ENCODE measurements around the gene SGMS1. TPM values are rescaled to one million over a fixed set of nuclear protein-coding genes. Genes with fewer than 3 reads are reported as not detected.

Gene SGMS1
- total RNA-seq, 2 experiments from 2014 or later, result 9.8 to 11.3 TPM

DNA sequence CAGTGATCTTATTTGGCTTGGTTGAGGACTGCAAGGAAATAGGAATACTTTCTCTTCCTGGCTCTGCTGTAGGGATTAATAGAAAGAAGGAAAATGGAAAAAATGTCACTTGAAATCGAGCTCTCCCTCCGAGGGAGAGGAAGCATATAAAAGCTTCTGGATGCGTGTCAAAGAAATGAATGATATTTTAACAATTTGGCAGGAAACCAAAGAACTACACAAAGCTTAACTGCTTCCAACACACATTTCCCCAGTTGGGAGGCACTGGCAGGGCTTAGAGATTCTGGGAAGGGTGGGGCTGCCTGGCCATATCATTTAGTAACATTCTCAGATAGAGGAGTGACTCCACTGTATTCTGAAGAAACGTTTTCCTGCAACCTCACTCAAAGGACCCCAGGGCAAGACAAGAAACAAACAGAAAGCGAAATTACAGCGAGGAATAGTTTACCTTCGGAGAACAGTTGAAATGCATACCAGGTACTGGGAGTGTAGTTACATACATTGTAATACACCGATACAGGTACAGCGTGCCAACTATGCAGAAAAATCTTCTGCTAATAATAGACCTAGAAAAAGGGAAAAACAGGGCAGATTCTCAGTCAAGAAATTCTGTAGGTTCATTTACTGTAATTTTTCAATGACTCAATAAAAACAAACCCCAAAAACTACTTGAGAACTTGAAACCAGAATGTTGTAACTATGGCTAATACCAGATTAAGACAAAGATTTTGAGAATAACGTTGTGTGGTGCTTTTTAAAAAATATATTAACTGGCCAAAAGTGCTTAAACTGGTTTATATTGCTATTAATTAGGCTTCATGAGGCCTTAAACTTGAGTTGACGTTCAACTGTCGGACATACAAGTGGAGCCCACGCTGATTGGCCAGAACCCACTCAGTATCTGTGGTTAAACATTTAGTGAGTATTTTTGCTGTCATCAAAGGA, 296.7 kb downstream of the SGMS1 start:
- no peaks in the 10 kb centered on the region for H3K9me3 Mint-ChIP-seq
- no peak overlapping the region for H3K27ac Mint-ChIP-seq
- H3K4me1 Mint-ChIP-seq, result peaks cover 2% of the 10 kb centered on the region
- no peak overlapping the region for H3K4me3 Mint-ChIP-seq
- no peak for DNase-seq
- no peaks in the 10 kb centered on the region for H3K27me3 Mint-ChIP-seq
- peaks cover 19% of the 10 kb centered on the region for H3K36me3 Mint-ChIP-seq

DNA sequence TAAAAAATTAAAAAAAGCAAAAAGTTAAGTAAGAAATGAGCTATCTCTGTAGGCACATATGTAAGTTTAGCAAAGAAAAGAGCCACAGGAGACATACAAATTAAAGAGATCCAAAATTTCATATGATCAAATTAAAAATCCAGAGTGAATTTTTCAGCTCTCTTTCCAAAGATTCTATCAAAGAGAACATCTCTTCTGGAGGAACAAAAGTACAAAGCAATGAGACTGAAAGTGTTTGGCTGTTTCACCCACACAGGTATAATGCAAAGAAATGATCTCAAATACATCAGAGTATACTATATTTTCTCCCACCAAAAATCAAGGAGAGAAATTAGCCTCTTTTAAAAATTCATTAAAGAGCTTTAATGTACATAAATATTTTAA, 297.6 kb downstream of the SGMS1 start:
- no peak overlapping the region for H3K27ac Mint-ChIP-seq

DNA sequence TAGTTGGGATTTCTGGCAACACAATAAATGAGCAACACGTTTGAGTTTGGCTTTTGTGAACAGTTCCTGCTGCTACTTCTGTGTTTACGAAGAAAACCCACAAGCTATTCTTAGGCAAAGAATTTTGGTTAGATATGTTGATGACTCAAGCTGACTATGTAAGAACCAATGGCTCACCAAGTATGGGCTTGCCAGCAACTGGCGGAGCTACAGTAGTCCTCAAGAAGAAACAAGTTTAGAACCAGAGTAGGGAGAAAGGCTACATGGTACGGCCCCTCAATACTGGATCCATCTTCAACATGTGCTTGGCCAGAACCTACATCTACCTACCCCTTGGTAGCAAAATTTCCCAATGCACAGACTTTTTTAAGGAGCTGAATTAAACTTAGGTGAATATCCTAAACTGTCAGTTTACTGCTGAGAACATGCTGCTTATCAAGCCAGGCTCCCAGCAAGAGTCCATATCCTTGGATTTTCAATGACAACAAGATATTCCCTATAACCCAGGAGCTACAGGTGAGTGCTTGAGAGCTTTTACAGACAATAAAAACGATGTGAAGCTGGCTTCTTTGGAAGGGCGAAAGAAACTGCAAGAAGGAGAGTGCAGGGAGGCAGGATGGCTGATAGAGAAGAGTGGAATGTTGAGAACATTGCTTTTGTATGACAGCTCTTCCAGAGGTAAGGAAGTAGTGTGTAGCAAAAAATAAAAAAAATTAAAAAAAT, 298.1 kb downstream of the SGMS1 start:
- H3K36me3 Mint-ChIP-seq, result peaks cover 22% of the 10 kb centered on the region
- peaks cover 2% of the 10 kb centered on the region for H3K4me1 Mint-ChIP-seq
- no peak for DNase-seq
- no peaks in the 10 kb centered on the region for H3K9me3 Mint-ChIP-seq
- H3K27ac Mint-ChIP-seq, result no peak overlapping the region
- H3K27me3 Mint-ChIP-seq, result no peaks in the 10 kb centered on the region
- H3K4me3 Mint-ChIP-seq, result no peak overlapping the region

More for the DNA sequence above, 297.6 kb downstream of the SGMS1 start:
- Mint-ChIP-seq H3K9me3 (no peaks in the 10 kb centered on the region), H3K27me3 (no peaks in the 10 kb centered on the region), H3K4me3 (no peak overlapping the region), H3K36me3 (peaks cover 22% of the 10 kb centered on the region), H3K4me1 (peaks cover 2% of the 10 kb centered on the region)
- DNase-seq, result no peak

DNA sequence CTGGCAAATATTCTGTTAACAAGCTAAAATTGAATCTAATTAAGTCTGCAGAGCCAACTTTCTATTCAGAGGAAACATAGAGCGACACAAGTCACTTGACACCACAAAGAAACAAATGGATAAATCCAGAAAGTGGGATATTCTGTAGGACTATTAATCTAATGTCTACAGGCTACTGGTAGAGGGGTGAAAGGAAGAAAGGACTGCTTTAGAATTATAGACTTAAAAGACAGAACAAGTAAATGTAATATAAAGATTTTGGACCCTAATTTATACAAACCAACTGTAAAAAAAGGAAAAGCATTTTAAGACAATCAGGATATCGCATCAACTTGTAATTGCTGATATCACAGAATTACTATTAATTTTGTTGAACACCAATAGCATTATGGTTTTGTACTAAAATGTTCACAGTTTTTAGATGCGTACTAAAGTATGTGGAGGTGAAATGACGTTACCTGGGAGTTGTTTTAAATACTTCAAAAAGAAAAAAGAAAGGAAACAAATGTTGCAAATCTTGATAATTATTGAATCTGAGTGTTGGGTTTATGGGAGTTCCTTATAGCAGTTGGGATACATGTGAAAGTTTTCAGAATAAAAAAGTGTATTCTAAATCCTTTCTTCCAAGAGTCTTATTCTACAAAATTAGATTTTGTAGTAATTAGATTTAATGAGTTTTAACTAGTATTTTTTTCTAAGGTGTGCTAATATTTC, 298.9 kb downstream of the SGMS1 start:
- Mint-ChIP-seq H3K4me1 (peaks cover 2% of the 10 kb centered on the region), H3K36me3 (peaks cover 24% of the 10 kb centered on the region), H3K27ac (no peak overlapping the region), H3K4me3 (no peak overlapping the region), H3K9me3 (no peaks in the 10 kb centered on the region), H3K27me3 (no peaks in the 10 kb centered on the region)
- no peak for DNase-seq

DNA sequence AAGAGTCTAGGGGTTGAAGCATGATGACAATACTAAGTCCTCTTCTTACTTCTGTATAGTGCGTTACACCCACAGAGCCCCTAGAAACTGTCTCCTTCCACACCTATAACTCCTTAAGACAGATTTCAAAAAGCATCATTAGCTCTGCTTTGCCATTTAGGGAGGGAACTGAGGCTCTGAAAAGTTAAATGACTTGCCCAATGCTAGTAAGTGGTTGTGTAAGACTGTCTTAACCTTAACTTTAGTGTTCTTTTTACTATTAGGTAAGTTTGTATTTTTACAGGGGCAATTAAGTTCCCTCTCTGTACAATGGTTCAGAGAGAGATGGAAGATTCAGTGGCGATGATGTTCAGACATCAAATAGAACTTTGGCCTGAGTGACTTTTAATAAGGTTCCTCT, 299.7 kb downstream of the SGMS1 start:
- Mint-ChIP-seq H3K27me3 (no peaks in the 10 kb centered on the region), H3K4me1 (no peaks in the 10 kb centered on the region), H3K36me3 (peaks cover 25% of the 10 kb centered on the region), H3K4me3 (no peak overlapping the region), H3K27ac (no peak overlapping the region), H3K9me3 (no peaks in the 10 kb centered on the region)
- DNase-seq, result no peak

DNA sequence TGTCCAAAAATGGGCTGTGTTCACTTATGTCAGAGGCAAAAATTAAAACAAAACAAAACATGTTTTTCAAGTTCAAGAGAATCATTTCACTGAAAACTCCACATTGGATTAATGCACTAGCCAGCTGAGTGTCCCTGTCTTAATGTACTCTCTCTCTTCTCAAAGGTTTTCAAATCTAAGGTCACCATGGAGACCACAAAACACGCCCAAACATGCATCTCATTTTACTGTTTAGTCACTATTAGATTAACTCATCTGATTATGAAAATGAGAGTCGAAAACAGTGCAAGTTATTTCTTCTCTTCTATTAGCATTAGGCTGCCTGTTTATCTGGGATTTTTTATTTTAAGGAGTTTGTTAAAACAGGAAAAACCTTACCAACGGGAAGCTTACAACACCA, 301.7 kb downstream of the SGMS1 start:
- peaks cover 23% of the 10 kb centered on the region for H3K36me3 Mint-ChIP-seq

DNA sequence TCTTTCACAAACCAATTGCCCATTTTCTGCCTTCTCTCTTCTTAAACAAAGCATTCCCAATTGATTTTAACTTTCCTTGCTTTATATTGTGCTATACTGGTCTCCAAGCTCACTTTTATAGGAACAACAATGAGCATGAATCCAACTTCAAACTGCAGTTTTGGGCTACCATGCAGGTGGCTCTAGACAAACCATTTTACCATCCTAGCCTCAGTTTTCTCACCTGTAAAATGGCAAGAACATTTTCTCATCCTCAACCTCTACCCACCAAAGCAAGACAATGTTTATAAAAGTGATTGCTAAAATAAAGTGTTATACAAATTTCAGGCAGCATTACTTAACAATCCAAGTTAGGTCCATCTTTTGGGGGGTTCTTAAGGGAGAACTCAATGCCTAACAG, 305.6 kb downstream of the SGMS1 start:
- peaks cover 3% of the 10 kb centered on the region for H3K4me1 Mint-ChIP-seq

More for the DNA sequence above, 301.7 kb downstream of the SGMS1 start:
- no peak overlapping the region for H3K4me3 Mint-ChIP-seq
- no peak overlapping the region for H3K27ac Mint-ChIP-seq
- no peak for DNase-seq
- H3K27me3 Mint-ChIP-seq, result no peaks in the 10 kb centered on the region
- H3K9me3 Mint-ChIP-seq, result no peaks in the 10 kb centered on the region
- H3K4me1 Mint-ChIP-seq, result no peaks in the 10 kb centered on the region

DNA sequence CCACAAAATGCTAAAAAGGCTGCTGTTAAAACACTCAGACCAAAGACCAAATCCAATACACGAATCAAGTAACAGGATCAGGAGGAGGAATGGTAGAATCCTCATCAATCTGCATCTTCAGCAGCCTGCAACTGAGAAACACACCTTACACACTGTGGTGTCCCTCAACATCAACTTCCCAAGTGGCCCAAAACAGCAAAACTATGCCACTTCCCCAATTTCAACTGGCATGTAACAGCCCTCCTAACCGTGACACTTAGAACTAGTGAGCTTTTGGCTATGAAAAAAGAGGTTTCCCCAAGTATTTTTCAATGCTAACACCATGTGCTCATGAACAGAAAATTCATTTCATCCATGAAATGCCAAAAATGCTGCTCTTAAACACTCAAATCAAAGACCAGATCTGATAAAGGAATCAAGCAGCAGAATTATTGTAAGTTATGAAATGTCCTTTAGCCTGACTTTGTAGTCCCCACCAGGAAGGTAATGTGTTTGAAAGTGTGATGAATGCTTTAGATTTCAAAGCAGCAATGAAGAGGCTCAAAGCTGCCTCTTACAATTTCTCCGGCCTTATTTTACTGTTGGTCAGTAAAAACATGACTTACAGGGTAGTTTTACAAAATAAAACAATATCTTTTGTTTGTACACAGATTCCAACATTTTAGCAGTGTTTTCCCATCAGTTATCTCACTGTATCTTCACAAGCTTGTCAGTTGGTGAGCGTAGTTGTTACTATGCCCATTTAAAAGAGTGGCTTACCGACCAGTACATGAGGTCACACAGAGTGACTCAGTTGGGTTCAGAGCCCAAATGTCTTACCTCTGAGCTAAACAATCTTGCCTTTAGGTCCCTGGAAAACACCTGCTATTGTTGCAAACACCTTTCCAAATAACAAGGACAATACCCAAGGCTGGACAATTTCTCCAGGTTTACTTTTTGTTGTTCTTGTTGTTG, 306.8 kb downstream of the SGMS1 start:
- peaks cover 26% of the 10 kb centered on the region for H3K36me3 Mint-ChIP-seq
- no peaks in the 10 kb centered on the region for H3K27me3 Mint-ChIP-seq
- no peak overlapping the region for H3K4me3 Mint-ChIP-seq
- no peaks in the 10 kb centered on the region for H3K9me3 Mint-ChIP-seq
- no peak overlapping the region for H3K27ac Mint-ChIP-seq
- peaks cover 3% of the 10 kb centered on the region for H3K4me1 Mint-ChIP-seq
- DNase-seq, result no peak

More for the DNA sequence above, 305.6 kb downstream of the SGMS1 start:
- Mint-ChIP-seq H3K27ac (peak overlapping the region; percentile 26), H3K9me3 (no peaks in the 10 kb centered on the region), H3K27me3 (no peaks in the 10 kb centered on the region), H3K36me3 (peaks cover 20% of the 10 kb centered on the region), H3K4me3 (no peak overlapping the region)
- DNase-seq, result no peak

DNA sequence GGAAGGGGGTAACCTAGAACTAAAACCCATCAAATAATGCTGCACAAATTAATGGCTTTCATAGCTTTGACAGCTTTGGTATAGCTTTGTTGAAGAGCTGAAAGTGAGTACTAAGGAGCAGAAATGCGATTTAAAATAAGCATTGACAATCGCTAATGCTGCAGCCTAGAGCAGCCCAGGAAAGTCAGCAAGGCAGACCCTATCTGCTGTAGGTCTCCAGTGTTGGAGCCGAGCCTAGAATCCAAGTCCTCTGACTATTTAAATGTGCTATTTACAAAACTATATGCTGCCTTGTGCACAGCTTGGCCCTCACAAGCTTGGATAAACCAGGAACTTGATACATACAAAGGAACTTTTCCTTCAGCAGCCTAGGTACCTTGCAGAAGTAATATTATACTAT, 307.6 kb downstream of the SGMS1 start:
- Mint-ChIP-seq H3K4me1 (peaks cover 3% of the 10 kb centered on the region), H3K4me3 (no peak overlapping the region), H3K27ac (no peak overlapping the region), H3K27me3 (no peaks in the 10 kb centered on the region), H3K9me3 (no peaks in the 10 kb centered on the region), H3K36me3 (peaks cover 24% of the 10 kb centered on the region)
- no peak for DNase-seq

DNA sequence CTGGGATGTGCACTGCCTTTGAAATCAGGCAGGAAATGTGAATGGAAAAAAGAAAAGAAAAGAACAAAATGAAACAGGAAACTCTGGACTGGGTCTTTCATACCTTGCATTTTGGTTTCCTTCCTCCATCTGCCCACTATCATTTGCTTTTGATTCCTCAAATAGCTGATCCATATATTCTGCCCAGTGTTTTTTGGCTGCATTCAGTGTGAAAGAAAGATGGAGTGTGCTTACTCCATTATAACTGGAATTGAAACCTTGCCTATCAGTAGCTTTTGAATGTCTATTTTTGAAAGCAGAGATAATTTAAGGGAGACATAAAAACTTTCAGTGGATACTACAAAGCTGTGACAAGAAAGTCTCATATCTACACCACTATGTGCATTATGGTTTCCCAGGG, 308.3 kb downstream of the SGMS1 start:
- Mint-ChIP-seq H3K4me1 (peaks cover 3% of the 10 kb centered on the region), H3K27ac (no peak overlapping the region)
- no peak for DNase-seq

DNA sequence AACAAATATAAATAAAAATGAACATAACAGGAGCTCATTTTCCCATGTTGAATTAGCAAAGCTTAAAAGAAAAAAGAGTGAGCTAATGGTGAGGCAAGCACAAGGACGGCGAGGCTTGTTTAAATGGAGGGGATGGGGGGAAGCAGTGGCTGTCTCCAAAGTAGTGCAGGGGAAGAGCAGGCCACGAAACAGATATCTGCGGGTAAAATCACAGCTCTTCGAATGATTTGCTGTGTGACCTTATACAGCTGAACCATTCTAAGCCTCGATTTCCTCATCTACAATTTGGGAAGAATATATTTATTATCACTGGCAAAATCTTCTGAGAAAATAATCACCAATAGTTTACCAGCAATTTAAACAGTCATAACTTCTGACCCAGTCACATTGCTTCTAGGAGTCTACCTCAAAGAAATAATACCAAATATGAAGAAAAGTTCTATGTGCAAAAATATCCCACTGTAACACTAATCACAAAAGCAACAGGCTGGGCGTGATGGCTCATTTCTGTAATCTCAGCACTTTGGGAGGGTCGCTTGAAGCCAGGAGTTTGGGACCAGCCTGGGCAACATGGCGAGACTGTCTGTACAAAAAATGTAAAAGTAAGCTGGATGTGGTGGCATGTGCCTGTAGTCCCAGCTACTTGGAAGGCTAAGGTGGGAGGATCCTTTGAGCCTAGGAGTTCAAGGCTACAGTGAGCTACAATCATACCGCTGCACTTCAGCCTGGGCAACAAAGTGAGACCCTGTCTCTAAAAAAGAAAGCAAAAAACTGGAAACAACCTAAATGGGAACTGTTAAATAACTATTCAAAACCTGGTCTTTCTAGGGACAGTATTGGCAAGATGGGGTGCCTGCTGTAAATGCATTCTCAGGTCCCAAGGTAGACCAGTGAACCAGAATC, 309.3 kb downstream of the SGMS1 start:
- H3K36me3 Mint-ChIP-seq, result peaks cover 31% of the 10 kb centered on the region
- H3K27me3 Mint-ChIP-seq, result no peaks in the 10 kb centered on the region
- H3K4me1 Mint-ChIP-seq, result peaks cover 3% of the 10 kb centered on the region
- H3K27ac Mint-ChIP-seq, result peak overlapping the region; percentile 9
- DNase-seq, result no peak
- no peak overlapping the region for H3K4me3 Mint-ChIP-seq
- H3K9me3 Mint-ChIP-seq, result no peaks in the 10 kb centered on the region

More for the DNA sequence above, 308.3 kb downstream of the SGMS1 start:
- H3K27me3 Mint-ChIP-seq, result no peaks in the 10 kb centered on the region
- H3K4me3 Mint-ChIP-seq, result no peak overlapping the region
- peaks cover 29% of the 10 kb centered on the region for H3K36me3 Mint-ChIP-seq
- no peaks in the 10 kb centered on the region for H3K9me3 Mint-ChIP-seq

DNA sequence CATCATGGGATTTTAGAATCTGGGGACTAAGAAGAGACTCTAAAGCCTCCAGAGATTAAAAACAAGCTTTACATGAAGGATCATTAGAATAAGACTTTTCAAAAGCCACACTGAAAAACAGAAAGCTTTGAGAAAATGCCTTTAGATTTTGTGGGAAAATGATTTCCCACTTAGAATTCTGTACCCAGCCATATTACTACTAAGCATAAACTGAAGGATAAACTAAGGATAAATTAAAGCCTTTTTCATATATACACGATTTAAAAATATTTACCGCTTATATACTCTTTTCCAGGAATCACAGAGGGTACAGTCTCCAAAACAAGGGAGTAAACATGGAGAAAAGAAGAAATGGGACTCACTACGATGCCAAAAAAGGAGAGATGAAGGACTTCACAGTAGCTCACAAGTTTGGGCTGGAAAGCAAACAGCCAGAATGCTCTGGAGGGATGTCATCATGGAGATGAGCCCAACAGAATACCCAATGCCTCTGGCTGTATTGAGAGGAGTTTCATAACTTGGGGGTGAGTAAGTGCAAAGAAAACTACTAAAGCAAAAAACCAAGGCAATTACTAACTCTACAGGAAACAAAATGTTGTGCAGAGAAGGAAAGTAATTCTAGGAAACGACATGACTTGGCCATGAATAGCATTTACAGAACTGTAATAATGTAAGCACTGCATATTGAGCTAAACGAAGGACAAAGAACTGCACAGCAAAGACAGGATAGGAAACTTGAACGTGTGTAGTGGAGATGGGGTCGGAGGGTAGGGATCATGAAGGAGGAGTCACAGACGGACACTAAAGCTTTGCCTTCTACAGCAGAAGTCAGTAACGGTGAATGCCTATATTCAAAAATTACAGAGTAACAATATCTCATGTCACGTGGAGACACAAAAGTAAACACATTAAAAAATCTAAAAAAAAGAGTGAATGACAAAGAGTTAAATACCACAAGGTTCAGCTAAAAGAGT, 311.0 kb downstream of the SGMS1 start:
- Mint-ChIP-seq H3K4me3 (no peak overlapping the region), H3K4me1 (peaks cover 3% of the 10 kb centered on the region), H3K27me3 (no peaks in the 10 kb centered on the region), H3K36me3 (peaks cover 31% of the 10 kb centered on the region), H3K9me3 (no peaks in the 10 kb centered on the region), H3K27ac (no peak overlapping the region)
- no peak for DNase-seq
